AG04450 (cell line): ENCODE data around the gene SDHC. TPM values are rescaled to one million over a fixed set of nuclear protein-coding genes. Genes with fewer than 3 reads are reported as not detected.

Experiments
- CTCF ChIA-PET: fragments of 300-600, 350-600 bp; formaldehyde crosslinking; extraction: SDS; loops from one replicate; lab custom pipeline; 2022; ENCODE audit warnings: antibody characterized with exemption, inconsistent platforms; lab: Charles Lee
- POLR2A ChIA-PET: fragments of 350-600 bp; formaldehyde crosslinking; extraction: SDS; loops from one replicate; lab custom pipeline; 2021; ENCODE audit warnings: antibody characterized with exemption, inconsistent platforms; lab: Yijun Ruan, JAX
- DNase-seq: peaks from one replicate; pipeline ENCODE4 v3.0.0-alpha.2; 2011; ENCODE audit warnings: low read depth, low spot score
- H3K27ac ChIP-seq: one replicate; pipeline ENCODE4 v1.5.1; 2012; ENCODE audit warnings: low read depth, low read length, control low read depth
- H3K27me3 ChIP-seq: one replicate; pipeline ENCODE4 v1.6.0; 2012; ENCODE audit warnings: low read length; ENCODE audit not compliant: control insufficient read depth, insufficient read depth
- H3K4me3 ChIP-seq: 2 replicates; pipeline ENCODE4 v1.5.1; 2011; ENCODE audit warnings: mild to moderate bottlenecking, low read depth, low read length, control low read depth
- H3K9me3 ChIP-seq: 2 replicates; pipeline ENCODE4 v1.5.1; 2012; ENCODE audit warnings: low read length; ENCODE audit not compliant: control insufficient read depth, insufficient read depth
- CTCF ChIP-seq: IDR thresholded peaks from 2 replicates; pipeline ENCODE4 v1.5.1; 2011; ENCODE audit warnings: low read depth, low read length, control low read depth, inconsistent platforms
- polyA plus RNA-seq: library from polyadenylated mRNA; depleted of rRNA; stranded (reverse); fragments of >200 nt; gene quantifications from 2 replicates; pipeline ENCODE4 v1.2.3, GENCODE V29; 2011

The SDHC gene
- polyA plus RNA-seq, 1 experiment = 311 TPM

GRCh38 chr1:161373442-161373841, 59.3 kb downstream of the SDHC start:
- H3K27me3 ChIP-seq = no peaks in the 10 kb centered on the region
- TF ChIP-seq CTCF = no peak
- no peak overlapping the region for H3K4me3 ChIP-seq
- POLR2A ChIA-PET = no interaction called here
- H3K27ac ChIP-seq = no peak overlapping the region
- H3K9me3 ChIP-seq = no peaks in the 10 kb centered on the region
- CTCF ChIA-PET = interaction anchor here (1.0 to 2.9 kb wide), 8 partner anchors 9 to 181 kb away, joined by 3 to 42 read pairs (median 11); partner anchors contain the start of gene TOMM40L
- DNase-seq = no peak

- no peaks in the 10 kb centered on the region for H3K9me3 ChIP-seq
- no peak overlapping the region for H3K27ac ChIP-seq
- H3K27me3 ChIP-seq = no peaks in the 10 kb centered on the region
- DNase-seq = no peak
- CTCF ChIA-PET = interaction anchor here (0.6 to 2.9 kb wide), 18 partner anchors 9 to 209 kb away, joined by 3 to 42 read pairs (median 4); partner anchors contain the start of genes PPOX and TOMM40L
- POLR2A ChIA-PET = interaction anchor here (0.7 to 0.8 kb wide), 2 partner anchors 16 to 1449 kb away, joined by 6 to 9 read pairs; partner anchors contain the start of gene TAGLN2
- H3K4me3 ChIP-seq = no peak overlapping the region
- TF ChIP-seq CTCF = peak; percentile 34
Measured at GRCh38 chr1:161374373-161374772, 60.2 kb downstream of the SDHC start.

- no peaks in the 10 kb centered on the region for H3K9me3 ChIP-seq
- ChIA-PET CTCF (interaction anchor here (0.8 to 1.9 kb wide), 4 partner anchors 10 to 186 kb away, joined by 4 to 6 read pairs (median 6); partner anchors contain the start of gene TOMM40L), POLR2A (no interaction called here)
- no peaks in the 10 kb centered on the region for H3K27me3 ChIP-seq
- no peak overlapping the region for H3K27ac ChIP-seq
- no peak for TF ChIP-seq CTCF
- DNase-seq = no peak
- H3K4me3 ChIP-seq = no peak overlapping the region
Measured at GRCh38 chr1:161378014-161378413, 63.8 kb downstream of the SDHC start.

- H3K27ac ChIP-seq = no peak overlapping the region
- no peaks in the 10 kb centered on the region for H3K9me3 ChIP-seq
- no peak for TF ChIP-seq CTCF
- POLR2A ChIA-PET = interaction anchor here (0.5 kb wide), 1 partner anchor 19 kb away, joined by 4 read pairs; no protein-coding TSS in a partner anchor
- H3K27me3 ChIP-seq = no peaks in the 10 kb centered on the region
- CTCF ChIA-PET = interaction anchor here (1.9 kb wide), 1 partner anchor 187 kb away, joined by 6 read pairs; no protein-coding TSS in a partner anchor
- no peak overlapping the region for H3K4me3 ChIP-seq
- DNase-seq = no peak
Measured at GRCh38 chr1:161379071-161379470, 64.9 kb downstream of the SDHC start.

- H3K9me3 ChIP-seq = no peaks in the 10 kb centered on the region
- H3K27ac ChIP-seq = peak overlapping the region; percentile 31
- no peak overlapping the region for H3K4me3 ChIP-seq
- no peak for TF ChIP-seq CTCF
- DNase-seq = no peak
- ChIA-PET POLR2A (no interaction called here), CTCF (interaction anchor here (0.6 to 8.2 kb wide), 43 partner anchors 7 to 335 kb away, joined by 3 to 197 read pairs (median 6); partner anchors contain the start of genes ADAMTS4, APOA2, CFAP126 and FCER1G)
- H3K27me3 ChIP-seq = no peaks in the 10 kb centered on the region
Measured at GRCh38 chr1:161381707-161382106, 67.5 kb downstream of the SDHC start.
